BLaER1 treated with 17β-estradiol and CSF1 and Interleukin-3, amounts not matched to agents 10 nM and 100 nM (cell line): ENCODE data around the gene SNRNP35.
"Not testable (repeated sequence)": the region's sequence is repeated elsewhere in the genome, so short reads cannot be mapped to it uniquely, and the experiment has no call there.

Experiments
- H3K27ac ChIP-seq, 11 experiments: shearing (Covaris generic); formaldehyde crosslinking; 2 replicates each; pipeline ENCODE4 v1.8.1; 2022
- H3K27me3 ChIP-seq, 11 experiments: shearing (Covaris generic); formaldehyde crosslinking; 2 replicates each; pipeline ENCODE4 v1.8.1; 2022
- H3K36me3 ChIP-seq, 11 experiments: shearing (Covaris generic); formaldehyde crosslinking; 2 replicates each; pipeline ENCODE4 v1.8.1; 2022
- H3K4me1 ChIP-seq, 10 experiments: shearing (Covaris generic); formaldehyde crosslinking; 2 replicates each; pipeline ENCODE4 v1.8.1; 2022
- H3K4me2 ChIP-seq, 11 experiments: shearing (Covaris generic); formaldehyde crosslinking; 2 replicates each; pipeline ENCODE4 v1.8.1; 2022
- H3K4me3 ChIP-seq, 10 experiments: shearing (Covaris generic); formaldehyde crosslinking; 2 replicates each; pipeline ENCODE4 v1.8.1; 2022
- H3K9ac ChIP-seq, 11 experiments: shearing (Covaris generic); formaldehyde crosslinking; 2 replicates each; pipeline ENCODE4 v1.8.1; 2022
- H3K9me3 ChIP-seq, 11 experiments: shearing (Covaris generic); formaldehyde crosslinking; replicated peaks in 1 of 11; 2 replicates each; pipeline ENCODE4 v1.8.1; 2022
- H4K20me1 ChIP-seq, 11 experiments: shearing (Covaris generic); formaldehyde crosslinking; 2 replicates each; pipeline ENCODE4 v1.8.1; 2022
- Cebpa-rat ChIP-seq, 11 experiments: shearing (Covaris generic); IDR thresholded peaks; 2 replicates each; pipeline ENCODE4 v1.8.1; 2022

The SNRNP35 gene

GRCh38 chr12:123490089-123490488 lies 32.1 kb downstream of the SNRNP35 start:
- peaks cover 0 to 8% (median 0%) of the 10 kb centered on the region in 11 experiments; a peak in 2 of 22 replicates for H4K20me1 ChIP-seq
- no peaks in the 10 kb centered on the region for H3K9me3 ChIP-seq
- H3K4me2 ChIP-seq: peak overlapping the region in 4 of 11 experiments; percentile 20 to 58 (median 32); a peak in 6 of 22 replicates
- peak overlapping the region in 2 of 11 experiments; percentile 9 to 33; a peak in 1 of 22 replicates for H3K9ac ChIP-seq
- H3K4me3 ChIP-seq: no peak overlapping the region
- H3K27ac ChIP-seq: no peak overlapping the region
- peaks cover 0 to 7% (median 0%) of the 10 kb centered on the region in 11 experiments; a peak in 2 of 22 replicates for H3K27me3 ChIP-seq
- peaks cover 0 to 9% (median 0%) of the 10 kb centered on the region in 11 experiments; a peak in 1 of 22 replicates for H3K36me3 ChIP-seq
- peaks cover 7 to 21% (median 15%) of the 10 kb centered on the region in 10 experiments for H3K4me1 ChIP-seq
- TF ChIP-seq Cebpa-rat (IDR thresholded peaks at IDR 0.05): no peak

- H4K20me1 ChIP-seq: peaks cover 0 to 5% (median 0%) of the 10 kb centered on the region in 11 experiments; a peak in 1 of 22 replicates
- H3K4me3 ChIP-seq: no peak overlapping the region
- no peaks in the 10 kb centered on the region for H3K9me3 ChIP-seq
- 0 out of 22 replicates have a peak, but pooled peaks cover 0 to 4% (median 0%) of the 10 kb centered on the region in 11 experiments for H3K36me3 ChIP-seq
- peak overlapping the region in 4 of 11 experiments; percentile 10 to 42 (median 34); a peak in 2 of 22 replicates for H3K9ac ChIP-seq
- H3K27me3 ChIP-seq: peaks cover 0 to 7% (median 0%) of the 10 kb centered on the region in 11 experiments; a peak in 1 of 22 replicates
- peak overlapping the region in 8 of 11 experiments; percentile 6 to 71 (median 52); a peak in 14 of 22 replicates for H3K4me2 ChIP-seq
- no peak overlapping the region for H3K27ac ChIP-seq
- H3K4me1 ChIP-seq: peaks cover 7 to 21% (median 15%) of the 10 kb centered on the region in 10 experiments
- no peak for TF ChIP-seq Cebpa-rat (IDR thresholded peaks at IDR 0.05)
Observed at GRCh38 chr12:123491056-123491455, 33.1 kb downstream of the SNRNP35 start.

GRCh38 chr12:123491481-123491880 lies 33.5 kb downstream of the SNRNP35 start:
- H3K4me3 ChIP-seq: no peak overlapping the region
- H3K9ac ChIP-seq: peak overlapping the region in 4 of 11 experiments; percentile 10 to 42 (median 34); a peak in 2 of 22 replicates
- TF ChIP-seq Cebpa-rat (IDR thresholded peaks at IDR 0.05): no peak
- peak overlapping the region in 8 of 11 experiments; percentile 6 to 71 (median 52); a peak in 14 of 22 replicates for H3K4me2 ChIP-seq
- H4K20me1 ChIP-seq: peaks cover 0 to 5% (median 0%) of the 10 kb centered on the region in 11 experiments; a peak in 1 of 22 replicates
- no peak overlapping the region for H3K27ac ChIP-seq
- peaks cover 0 to 7% (median 0%) of the 10 kb centered on the region in 11 experiments; a peak in 1 of 22 replicates for H3K27me3 ChIP-seq
- H3K36me3 ChIP-seq: peaks cover 0 to 4% (median 0%) of the 10 kb centered on the region in 11 experiments; a peak in 2 of 22 replicates
- H3K9me3 ChIP-seq: no peaks in the 10 kb centered on the region
- peaks cover 7 to 21% (median 15%) of the 10 kb centered on the region in 10 experiments for H3K4me1 ChIP-seq

GRCh38 chr12:123492339-123493039 lies 34.5 kb downstream of the SNRNP35 start:
- H4K20me1 ChIP-seq, H3K9me3 ChIP-seq, H3K4me3 ChIP-seq, H3K27me3 ChIP-seq, H3K9ac ChIP-seq, H3K27ac ChIP-seq: not testable (repeated sequence)
- H3K4me1 ChIP-seq: peaks cover 7 to 21% (median 15%) of the 10 kb centered on the region in 10 experiments
- peaks cover 0 to 14% (median 0%) of the 10 kb centered on the region in 11 experiments; a peak in 3 of 22 replicates for H3K36me3 ChIP-seq
- H3K4me2 ChIP-seq: peak overlapping the region in 5 of 11 experiments; percentile 41 to 57 (median 49); a peak in 10 of 22 replicates

- no peak for TF ChIP-seq Cebpa-rat (IDR thresholded peaks at IDR 0.05)
- H3K4me2 ChIP-seq: no peak overlapping the region
Observed at GRCh38 chr12:123494124-123494851, 36.3 kb downstream of the SNRNP35 start.

GRCh38 chr12:123497065-123497464 lies 39.1 kb downstream of the SNRNP35 start:
- no peaks in the 10 kb centered on the region for H3K9me3 ChIP-seq
- peaks cover 0 to 16% (median 5%) of the 10 kb centered on the region in 10 experiments; a peak in 9 of 20 replicates for H3K4me1 ChIP-seq
- H3K9ac ChIP-seq: no peak overlapping the region
- peaks cover 0 to 35% (median 0%) of the 10 kb centered on the region in 11 experiments; a peak in 3 of 22 replicates for H3K36me3 ChIP-seq
- H3K27me3 ChIP-seq: no peaks in the 10 kb centered on the region
- TF ChIP-seq Cebpa-rat (IDR thresholded peaks at IDR 0.05): no peak
- H3K27ac ChIP-seq: no peak overlapping the region
- no peak overlapping the region for H3K4me2 ChIP-seq
- no peaks in the 10 kb centered on the region for H4K20me1 ChIP-seq
- no peak overlapping the region for H3K4me3 ChIP-seq

More at GRCh38 chr12:123494124-123494851, 36.3 kb downstream of the SNRNP35 start:
- no peak overlapping the region for H3K4me3 ChIP-seq
- peaks cover 0 to 32% (median 0%) of the 10 kb centered on the region in 11 experiments; a peak in 3 of 22 replicates for H3K36me3 ChIP-seq
- H3K9ac ChIP-seq: no peak overlapping the region
- H3K9me3 ChIP-seq: no peaks in the 10 kb centered on the region
- no peak overlapping the region for H3K27ac ChIP-seq
- peaks cover 7 to 21% (median 15%) of the 10 kb centered on the region in 10 experiments for H3K4me1 ChIP-seq
- peaks cover 0 to 7% (median 0%) of the 10 kb centered on the region in 11 experiments; a peak in 1 of 22 replicates for H3K27me3 ChIP-seq
- peaks cover 0 to 5% (median 0%) of the 10 kb centered on the region in 11 experiments; a peak in 1 of 22 replicates for H4K20me1 ChIP-seq

GRCh38 chr12:123498126-123498825 lies 40.3 kb downstream of the SNRNP35 start:
- Histone ChIP-seq H3K9ac (no peak overlapping the region), H4K20me1 (no peaks in the 10 kb centered on the region; a peak in 1 of 22 replicates), H3K4me1 (peaks cover 0 to 7% (median 0%) of the 10 kb centered on the region in 10 experiments; a peak in 1 of 20 replicates), H3K4me2 (no peak overlapping the region), H3K36me3 (peaks cover 0 to 35% (median 0%) of the 10 kb centered on the region in 11 experiments; a peak in 3 of 22 replicates), H3K27me3 (no peaks in the 10 kb centered on the region), H3K9me3 (no peaks in the 10 kb centered on the region), H3K4me3 (no peak overlapping the region), H3K27ac (no peak overlapping the region)
- TF ChIP-seq Cebpa-rat (IDR thresholded peaks at IDR 0.05): peak in 1 of 11 experiments; percentile 28; a peak in 1 of 22 replicates

- no peak for TF ChIP-seq Cebpa-rat (IDR thresholded peaks at IDR 0.05)
- no peaks in the 10 kb centered on the region for H3K9me3 ChIP-seq
- H3K36me3 ChIP-seq: peaks cover 0 to 40% (median 0%) of the 10 kb centered on the region in 11 experiments; a peak in 3 of 22 replicates
- H3K27me3 ChIP-seq: no peaks in the 10 kb centered on the region
- no peak overlapping the region for H3K4me2 ChIP-seq
- no peak overlapping the region for H3K4me3 ChIP-seq
- no peaks in the 10 kb centered on the region for H3K4me1 ChIP-seq
- no peaks in the 10 kb centered on the region; a peak in 1 of 22 replicates for H4K20me1 ChIP-seq
- no peak overlapping the region for H3K9ac ChIP-seq
- H3K27ac ChIP-seq: no peak overlapping the region
Observed at GRCh38 chr12:123499332-123499731, 41.4 kb downstream of the SNRNP35 start.
